ENCODE results near the gene LEKR1. TPM values are rescaled to one million over a fixed set of nuclear protein-coding genes. Genes with fewer than 3 reads are reported as not detected.

Gene LEKR1
- total RNA-seq, 1 donor from 2014 or later = not detected

GRCh38 chr3:157029365-157029790 lies 203.2 kb downstream of the LEKR1 start:
- intact Hi-C loops (cut with DNase I) = no loop called here
- Histone ChIP-seq H3K4me3 (no peak overlapping the region), H3K27ac (no peak overlapping the region), H3K9me3 (no peaks in the 10 kb centered on the region), H3K36me3 (no peaks in the 10 kb centered on the region), H3K27me3 (no peaks in the 10 kb centered on the region), H3K4me1 (no peaks in the 10 kb centered on the region)
- DNase-seq (ENCODE audit: low spot score in 2 of 2) = no peak
- no peak for TF ChIP-seq CTCF (IDR thresholded peaks at IDR 0.05)

- H3K36me3 ChIP-seq = no peaks in the 10 kb centered on the region
- no peak for TF ChIP-seq CTCF (IDR thresholded peaks at IDR 0.05)
- H3K4me1 ChIP-seq = no peaks in the 10 kb centered on the region
These were observed 204.6 kb downstream of the LEKR1 start for GRCh38 chr3:157030712-157031111.

GRCh38 chr3:157033001-157033400 lies 206.8 kb downstream of the LEKR1 start:
- no peaks in the 10 kb centered on the region for H3K9me3 ChIP-seq
- no peak for TF ChIP-seq CTCF (IDR thresholded peaks at IDR 0.05)
- no peaks in the 10 kb centered on the region for H3K4me1 ChIP-seq
- DNase-seq (ENCODE audit: low spot score in 2 of 2) = no peak
- H3K27ac ChIP-seq = no peak overlapping the region
- H3K36me3 ChIP-seq = no peaks in the 10 kb centered on the region
- no peaks in the 10 kb centered on the region for H3K27me3 ChIP-seq
- no peak overlapping the region for H3K4me3 ChIP-seq
- intact Hi-C loops (cut with DNase I) = no loop called here

More at GRCh38 chr3:157030712-157031111, 204.6 kb downstream of the LEKR1 start:
- no peaks in the 10 kb centered on the region for H3K9me3 ChIP-seq
- H3K27ac ChIP-seq = no peak overlapping the region
- H3K27me3 ChIP-seq = no peaks in the 10 kb centered on the region
- H3K4me3 ChIP-seq = no peak overlapping the region
- DNase-seq (ENCODE audit: low spot score in 2 of 2) = no peak
- intact Hi-C loops (cut with DNase I) = no loop called here

- Histone ChIP-seq H3K4me1 (no peaks in the 10 kb centered on the region), H3K36me3 (no peaks in the 10 kb centered on the region), H3K9me3 (no peaks in the 10 kb centered on the region), H3K27me3 (no peaks in the 10 kb centered on the region), H3K4me3 (no peak overlapping the region), H3K27ac (no peak overlapping the region)
- no peak for DNase-seq (ENCODE audit: low spot score in 2 of 2)
- intact Hi-C loops (cut with DNase I) = no loop called here
- TF ChIP-seq CTCF (IDR thresholded peaks at IDR 0.05) = no peak
These were observed 214.3 kb downstream of the LEKR1 start for GRCh38 chr3:157040456-157040855.

GRCh38 chr3:157042226-157042625 lies 216.1 kb downstream of the LEKR1 start:
- Histone ChIP-seq H3K4me1 (no peaks in the 10 kb centered on the region), H3K9me3 (no peaks in the 10 kb centered on the region), H3K36me3 (no peaks in the 10 kb centered on the region), H3K4me3 (no peak overlapping the region), H3K27ac (no peak overlapping the region), H3K27me3 (no peaks in the 10 kb centered on the region)
- no peak for DNase-seq (ENCODE audit: low spot score in 2 of 2)
- no peak for TF ChIP-seq CTCF (IDR thresholded peaks at IDR 0.05)
- intact Hi-C loops (cut with DNase I) = no loop called here

- H3K36me3 ChIP-seq = no peaks in the 10 kb centered on the region
- intact Hi-C loops (cut with DNase I) = no loop called here
These were observed 217.6 kb downstream of the LEKR1 start for GRCh38 chr3:157043771-157044170.

More at GRCh38 chr3:157043771-157044170, 217.6 kb downstream of the LEKR1 start:
- H3K27me3 ChIP-seq = no peaks in the 10 kb centered on the region
- H3K27ac ChIP-seq = no peak overlapping the region
- H3K9me3 ChIP-seq = no peaks in the 10 kb centered on the region
- TF ChIP-seq CTCF (IDR thresholded peaks at IDR 0.05) = no peak
- no peaks in the 10 kb centered on the region for H3K4me1 ChIP-seq
- no peak overlapping the region for H3K4me3 ChIP-seq
- DNase-seq (ENCODE audit: low spot score in 2 of 2) = no peak
